Adrenal gland (tissue), 5 donors: ENCODE measurements around the gene MITF.

Source experiments
- POLR2A ChIP-seq, 2 donors: fragments of 450-650 bp; IDR thresholded peaks; one replicate each; pipeline ENCODE4 v1.6.1; 2017; ENCODE audit warnings: antibody characterized with exemption in 2 of 2, mild to moderate bottlenecking in 2 of 2, moderate library complexity in 1 of 2
- TF ChIP-seq, protein P1 (sequence below), 6 experiments: fragments of 450-650 bp in 4 of 6; fragments of 200-600 bp in 2 of 6; sonication (generic) in 1 of 6; IDR thresholded peaks; 1 replicate in 5 of 6; 2 replicates in 1 of 6; pipeline versions ENCODE4 v1.5.1 to v1.8.0; 2016 to 2021; ENCODE audit warnings: antibody characterized with exemption in 6 of 6, mild to moderate bottlenecking in 2 of 6, moderate library complexity in 1 of 6
- donor health status: DM: no; HTN: no; CAD: no.

DNA sequence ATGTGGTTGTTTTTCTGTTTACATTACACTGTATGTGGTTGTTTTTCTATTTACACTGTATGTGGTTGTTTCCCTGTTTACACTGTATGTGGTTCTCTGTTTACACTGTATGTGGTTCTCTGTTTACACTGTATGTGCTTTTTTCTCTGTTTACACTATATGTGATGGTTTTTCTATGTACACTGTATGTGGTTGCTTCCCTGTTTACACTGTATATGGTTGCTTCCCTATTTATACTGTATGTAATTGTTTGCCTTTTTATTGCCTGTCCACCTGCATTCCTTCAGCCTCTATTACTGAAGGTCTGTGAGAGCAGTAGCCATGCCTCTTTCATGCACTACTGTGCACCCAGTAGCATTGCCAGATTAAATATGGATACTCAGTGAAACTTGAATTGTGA is 94.3 kb downstream of the MITF start:
- TF ChIP-seq, protein P1, sequence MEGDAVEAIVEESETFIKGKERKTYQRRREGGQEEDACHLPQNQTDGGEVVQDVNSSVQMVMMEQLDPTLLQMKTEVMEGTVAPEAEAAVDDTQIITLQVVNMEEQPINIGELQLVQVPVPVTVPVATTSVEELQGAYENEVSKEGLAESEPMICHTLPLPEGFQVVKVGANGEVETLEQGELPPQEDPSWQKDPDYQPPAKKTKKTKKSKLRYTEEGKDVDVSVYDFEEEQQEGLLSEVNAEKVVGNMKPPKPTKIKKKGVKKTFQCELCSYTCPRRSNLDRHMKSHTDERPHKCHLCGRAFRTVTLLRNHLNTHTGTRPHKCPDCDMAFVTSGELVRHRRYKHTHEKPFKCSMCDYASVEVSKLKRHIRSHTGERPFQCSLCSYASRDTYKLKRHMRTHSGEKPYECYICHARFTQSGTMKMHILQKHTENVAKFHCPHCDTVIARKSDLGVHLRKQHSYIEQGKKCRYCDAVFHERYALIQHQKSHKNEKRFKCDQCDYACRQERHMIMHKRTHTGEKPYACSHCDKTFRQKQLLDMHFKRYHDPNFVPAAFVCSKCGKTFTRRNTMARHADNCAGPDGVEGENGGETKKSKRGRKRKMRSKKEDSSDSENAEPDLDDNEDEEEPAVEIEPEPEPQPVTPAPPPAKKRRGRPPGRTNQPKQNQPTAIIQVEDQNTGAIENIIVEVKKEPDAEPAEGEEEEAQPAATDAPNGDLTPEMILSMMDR (IDR thresholded peaks at IDR 0.05) = no peak
- no peak for TF ChIP-seq POLR2A (IDR thresholded peaks at IDR 0.05)
